ENCODE results near the gene CD200R1. TPM values are rescaled to one million over a fixed set of nuclear protein-coding genes. Genes with fewer than 3 reads are reported as not detected.

Gene CD200R1
- total RNA-seq, 2 experiments from 2014 or later: 0.25 TPM; not detected in 1

DNA sequence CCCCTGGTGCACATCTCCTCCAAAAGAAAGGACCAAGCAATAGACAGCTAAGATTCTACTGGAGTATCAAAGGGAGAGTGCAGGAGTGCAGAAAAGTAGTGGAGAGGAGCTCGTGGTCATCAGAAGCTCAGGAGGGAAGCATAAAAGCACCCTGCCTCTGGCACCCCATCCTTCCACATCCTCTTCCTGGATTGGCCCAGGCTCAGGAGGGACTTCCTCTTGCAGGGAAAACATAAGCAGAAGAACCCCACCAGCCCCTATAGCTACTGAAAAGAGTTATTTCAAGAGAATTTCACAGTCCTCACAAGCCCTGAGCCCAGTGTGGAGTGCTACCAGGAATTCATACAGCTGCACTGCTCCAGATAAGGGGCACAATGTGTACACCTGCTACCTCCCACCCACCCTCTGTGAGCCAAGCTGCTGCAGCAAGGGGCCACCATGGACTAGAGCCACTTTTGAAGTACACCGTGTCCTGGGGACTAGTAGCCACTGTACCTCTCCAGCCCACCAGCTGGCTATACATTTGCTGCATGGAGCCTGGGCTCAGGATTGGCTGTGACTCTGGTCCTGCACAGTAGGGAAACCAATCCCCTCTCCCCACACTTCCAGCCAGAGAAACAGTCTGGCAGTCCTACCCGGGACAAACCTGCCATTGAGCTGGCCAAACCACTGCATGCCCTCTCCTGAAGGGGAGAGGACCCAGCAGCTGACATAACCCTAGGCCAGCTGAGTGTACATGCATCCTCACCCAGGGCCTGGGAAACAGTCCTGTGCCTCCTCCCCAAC is 43.0 kb downstream of the CD200R1 start:
- H3K9me3 ChIP-seq (ENCODE audit: low read length): no peaks in the 10 kb centered on the region
- TF ChIP-seq, protein P1, sequence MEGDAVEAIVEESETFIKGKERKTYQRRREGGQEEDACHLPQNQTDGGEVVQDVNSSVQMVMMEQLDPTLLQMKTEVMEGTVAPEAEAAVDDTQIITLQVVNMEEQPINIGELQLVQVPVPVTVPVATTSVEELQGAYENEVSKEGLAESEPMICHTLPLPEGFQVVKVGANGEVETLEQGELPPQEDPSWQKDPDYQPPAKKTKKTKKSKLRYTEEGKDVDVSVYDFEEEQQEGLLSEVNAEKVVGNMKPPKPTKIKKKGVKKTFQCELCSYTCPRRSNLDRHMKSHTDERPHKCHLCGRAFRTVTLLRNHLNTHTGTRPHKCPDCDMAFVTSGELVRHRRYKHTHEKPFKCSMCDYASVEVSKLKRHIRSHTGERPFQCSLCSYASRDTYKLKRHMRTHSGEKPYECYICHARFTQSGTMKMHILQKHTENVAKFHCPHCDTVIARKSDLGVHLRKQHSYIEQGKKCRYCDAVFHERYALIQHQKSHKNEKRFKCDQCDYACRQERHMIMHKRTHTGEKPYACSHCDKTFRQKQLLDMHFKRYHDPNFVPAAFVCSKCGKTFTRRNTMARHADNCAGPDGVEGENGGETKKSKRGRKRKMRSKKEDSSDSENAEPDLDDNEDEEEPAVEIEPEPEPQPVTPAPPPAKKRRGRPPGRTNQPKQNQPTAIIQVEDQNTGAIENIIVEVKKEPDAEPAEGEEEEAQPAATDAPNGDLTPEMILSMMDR (conservative IDR thresholded peaks at IDR 0.05; ENCODE audit: low read length): no peak
- no peak for TF ChIP-seq EZH2phosphoT487 (IDR thresholded peaks at IDR 0.05; ENCODE audit: borderline replicate concordance, low read depth, low read length)
- intact Hi-C loops (cut with micrococcal nuclease; ENCODE audit: unreplicated experiment): no loop called here
- no peaks in the 10 kb centered on the region for H3K36me3 ChIP-seq (ENCODE audit: insufficient read depth, low read length)
- no peak overlapping the region; the same call in 1 of the 2 replicates for H2AFZ ChIP-seq (ENCODE audit: low read length)
- no peak for DNase-seq (ENCODE audit: low spot score)
- H4K20me1 ChIP-seq (ENCODE audit: insufficient read depth, low read length): no peaks in the 10 kb centered on the region
- no peak overlapping the region for H3K4me3 ChIP-seq (ENCODE audit: low read depth, low read length, poor library complexity, severe bottlenecking)
- CTCF ChIA-PET (ENCODE audit: unreplicated experiment): no interaction called here
- BruUV-seq (replicated peaks): no TSS peak
- H3K4me2 ChIP-seq (ENCODE audit: low read length): no peak overlapping the region
- H3K79me2 ChIP-seq (ENCODE audit: insufficient read depth, low read depth, low read length): no peaks in the 10 kb centered on the region
- no peak overlapping the region for H3K27ac ChIP-seq (ENCODE audit: low read depth, low read length, poor library complexity, severe bottlenecking)
- POLR2A ChIA-PET: interaction anchor here (1.0 kb wide), 1 partner anchor 287 kb away, joined by 3 read pairs; no protein-coding TSS in a partner anchor
- H3K9me2 ChIP-seq (ENCODE audit: insufficient read depth, low read length): no peaks in the 10 kb centered on the region; the same call in 1 of the 2 replicates
- no peaks in the 10 kb centered on the region for H3K4me1 ChIP-seq (ENCODE audit: insufficient read depth, low read length, poor library complexity, severe bottlenecking)

DNA sequence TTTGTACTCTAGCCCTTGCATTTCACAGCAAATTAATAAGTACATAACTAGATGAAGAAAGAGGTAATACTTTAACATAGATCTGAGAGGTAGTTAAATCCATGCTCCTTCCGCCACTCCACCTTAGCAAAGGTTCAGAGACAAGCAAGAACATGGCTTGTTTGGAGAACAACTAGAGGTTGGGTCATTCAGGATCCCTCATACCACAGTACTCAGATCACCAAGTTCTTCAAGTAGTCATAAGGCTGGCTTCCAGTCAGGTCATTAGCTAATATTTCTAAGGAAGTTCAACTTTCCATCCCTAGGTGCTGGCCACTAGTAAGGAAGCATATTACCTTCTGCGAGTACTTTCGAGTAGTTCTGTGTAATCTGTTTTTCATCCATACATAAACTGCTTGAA is 44.1 kb downstream of the CD200R1 start:
- Histone ChIP-seq H3K4me3 (ENCODE audit: low read depth, low read length, poor library complexity, severe bottlenecking) (no peak overlapping the region), H3K27ac (ENCODE audit: low read depth, low read length, poor library complexity, severe bottlenecking) (no peak overlapping the region), H3K4me1 (ENCODE audit: insufficient read depth, low read length, poor library complexity, severe bottlenecking) (no peaks in the 10 kb centered on the region), H4K20me1 (ENCODE audit: insufficient read depth, low read length) (no peaks in the 10 kb centered on the region), H2AFZ (ENCODE audit: low read length) (no peak overlapping the region), H3K4me2 (ENCODE audit: low read length) (no peak overlapping the region), H3K36me3 (ENCODE audit: insufficient read depth, low read length) (no peaks in the 10 kb centered on the region), H3K79me2 (ENCODE audit: insufficient read depth, low read depth, low read length) (no peaks in the 10 kb centered on the region), H3K9me2 (ENCODE audit: insufficient read depth, low read length) (no peaks in the 10 kb centered on the region; the same call in 1 of the 2 replicates), H3K9me3 (ENCODE audit: low read length) (no peaks in the 10 kb centered on the region)
- no peak for DNase-seq (ENCODE audit: low spot score)
- CTCF ChIA-PET (ENCODE audit: unreplicated experiment): no interaction called here
- intact Hi-C loops (cut with micrococcal nuclease; ENCODE audit: unreplicated experiment): no loop called here
- TF ChIP-seq, protein P1 (conservative IDR thresholded peaks at IDR 0.05; ENCODE audit: low read length): no peak
- no peak for TF ChIP-seq EZH2phosphoT487 (IDR thresholded peaks at IDR 0.05; ENCODE audit: borderline replicate concordance, low read depth, low read length)
- POLR2A ChIA-PET: interaction anchor here (1.0 kb wide), 1 partner anchor 286 kb away, joined by 3 read pairs; no protein-coding TSS in a partner anchor
- BruUV-seq (replicated peaks): no TSS peak

DNA sequence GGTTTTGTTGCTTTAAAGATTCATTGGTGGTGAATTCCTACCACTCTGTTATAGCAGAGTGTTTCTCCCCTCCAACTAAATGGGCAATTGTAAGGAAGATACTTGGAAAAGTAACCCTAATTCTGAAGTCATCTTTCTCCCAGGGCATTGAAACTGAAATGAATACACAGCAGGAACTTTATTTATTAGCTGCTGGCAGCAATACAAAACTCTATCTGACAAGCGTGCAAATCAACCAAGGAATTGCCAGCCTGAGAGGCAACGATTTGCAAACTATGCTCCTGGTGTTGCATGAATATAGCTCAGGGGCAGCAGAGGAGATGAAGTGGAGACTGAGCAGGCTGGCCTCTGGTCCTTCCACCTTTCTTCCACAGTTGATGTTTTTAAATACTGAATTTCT is 48.9 kb downstream of the CD200R1 start:
- Histone ChIP-seq H3K4me2 (ENCODE audit: low read length) (no peak overlapping the region), H3K9me2 (ENCODE audit: insufficient read depth, low read length) (no peaks in the 10 kb centered on the region), H3K4me1 (ENCODE audit: insufficient read depth, low read length, poor library complexity, severe bottlenecking) (no peaks in the 10 kb centered on the region), H4K20me1 (ENCODE audit: insufficient read depth, low read length) (no peaks in the 10 kb centered on the region), H2AFZ (ENCODE audit: low read length) (no peak overlapping the region), H3K4me3 (ENCODE audit: low read depth, low read length, poor library complexity, severe bottlenecking) (no peak overlapping the region), H3K36me3 (ENCODE audit: insufficient read depth, low read length) (no peaks in the 10 kb centered on the region), H3K27ac (ENCODE audit: low read depth, low read length, poor library complexity, severe bottlenecking) (no peak overlapping the region), H3K9me3 (ENCODE audit: low read length) (no peaks in the 10 kb centered on the region), H3K79me2 (ENCODE audit: insufficient read depth, low read depth, low read length) (no peaks in the 10 kb centered on the region)
- intact Hi-C loops (cut with micrococcal nuclease; ENCODE audit: unreplicated experiment): no loop called here
- BruUV-seq (replicated peaks): no TSS peak
- CTCF ChIA-PET (ENCODE audit: unreplicated experiment): no interaction called here
- TF ChIP-seq EZH2phosphoT487 (IDR thresholded peaks at IDR 0.05; ENCODE audit: borderline replicate concordance, low read depth, low read length): no peak
- TF ChIP-seq, protein P1 (conservative IDR thresholded peaks at IDR 0.05; ENCODE audit: low read length): no peak
- POLR2A ChIA-PET: no interaction called here
- no peak for DNase-seq (ENCODE audit: low spot score)
